Smooth muscle cell (in vitro differentiated cells): ENCODE results near the gene FOXP1. TPM values are rescaled to one million over a fixed set of nuclear protein-coding genes. Genes with fewer than 3 reads are reported as not detected.
A peak's percentile ranks its signal among the peaks of the same experiment; 100 is the strongest.

Experiments
- DNase-seq: peaks from one replicate; lab custom pipeline; 2025; ENCODE audit not compliant: unreplicated experiment; lab: John Stamatoyannopoulos, UW
- H2AFZ ChIP-seq: fragments of 200-600 bp; sonication (generic); 2 replicates; pipeline ENCODE4 v1.6.0; 2016; ENCODE audit warnings: antibody characterized with exemption, low read depth, mild to moderate bottlenecking
- H3F3A ChIP-seq: fragments of 200-600 bp; sonication (generic); 2 replicates; pipeline ENCODE4 v1.6.0; 2017; ENCODE audit warnings: antibody characterized with exemption, low read depth
- H3K27ac ChIP-seq: fragments of 200-600 bp; sonication (generic); 2 replicates; pipeline ENCODE4 v1.5.1; 2016; ENCODE audit warnings: low read depth, mild to moderate bottlenecking
- H3K27me3 ChIP-seq: fragments of 200-600 bp; sonication (generic); 2 replicates; pipeline ENCODE4 v1.6.1; 2016; ENCODE audit warnings: low read depth, mild to moderate bottlenecking
- H3K36me3 ChIP-seq: fragments of 200-600 bp; sonication (generic); 2 replicates; pipeline ENCODE4 v1.5.1; 2016; ENCODE audit warnings: low read depth
- H3K4me1 ChIP-seq: fragments of 200-600 bp; sonication (generic); 2 replicates; pipeline ENCODE4 v1.5.1; 2016; ENCODE audit warnings: low read depth
- H3K4me2 ChIP-seq: fragments of 200-600 bp; sonication (generic); 2 replicates; pipeline ENCODE4 v1.6.0; 2016; ENCODE audit warnings: mild to moderate bottlenecking
- H3K4me3 ChIP-seq: fragments of 200-600 bp; sonication (generic); 2 replicates; pipeline ENCODE4 v1.5.1; 2016; ENCODE audit warnings: mild to moderate bottlenecking
- H3K79me2 ChIP-seq: fragments of 200-600 bp; sonication (generic); 2 replicates; pipeline ENCODE4 v1.6.0; 2016; ENCODE audit warnings: low read depth, mild to moderate bottlenecking
- H3K9ac ChIP-seq: fragments of 200-600 bp; sonication (generic); 2 replicates; pipeline ENCODE4 v1.6.0; 2016; ENCODE audit warnings: low read depth
- H3K9me3 ChIP-seq: fragments of 200-600 bp; sonication (generic); replicated peaks from 2 replicates; pipeline ENCODE4 v1.5.1; 2016; ENCODE audit warnings: low read depth
- H4K20me1 ChIP-seq: fragments of 200-600 bp; sonication (generic); 2 replicates; pipeline ENCODE4 v1.6.0; 2016; ENCODE audit warnings: low read depth
- WGBS: methylation state at CpG from one replicate; pipeline ENCODE4 v1.1.7; 2016; ENCODE audit warnings: low lambda C conversion rate; 5-methylcytosine and 5-hydroxymethylcytosine counted together
- polyA plus RNA-seq: library from polyadenylated mRNA; unstranded; fragments of >200 nt; fragmentation: Nextera tagmentation; extraction: Ambion mirVana; gene quantifications from 2 replicates; pipeline ENCODE4 v1.2.1, GENCODE V29; 2016
- total RNA-seq: library from RNA; depleted of rRNA; stranded (reverse); fragments of >200 nt; gene quantifications from 2 replicates; pipeline ENCODE4 v1.2.3, GENCODE V29; 2014
- TF ChIP-seq, protein P1 (sequence below): fragments of 200-600 bp; sonication (generic); IDR thresholded peaks from 2 replicates; pipeline ENCODE4 v1.5.1; 2017; ENCODE audit warnings: borderline replicate concordance, mild to moderate bottlenecking, antibody characterized with exemption; ENCODE audit not compliant: insufficient read depth, poor library complexity, severe bottlenecking

The FOXP1 gene
- total and polyA plus RNA-seq, 2 experiments from 2014 or later = 40.9 to 68.0 TPM

DNA sequence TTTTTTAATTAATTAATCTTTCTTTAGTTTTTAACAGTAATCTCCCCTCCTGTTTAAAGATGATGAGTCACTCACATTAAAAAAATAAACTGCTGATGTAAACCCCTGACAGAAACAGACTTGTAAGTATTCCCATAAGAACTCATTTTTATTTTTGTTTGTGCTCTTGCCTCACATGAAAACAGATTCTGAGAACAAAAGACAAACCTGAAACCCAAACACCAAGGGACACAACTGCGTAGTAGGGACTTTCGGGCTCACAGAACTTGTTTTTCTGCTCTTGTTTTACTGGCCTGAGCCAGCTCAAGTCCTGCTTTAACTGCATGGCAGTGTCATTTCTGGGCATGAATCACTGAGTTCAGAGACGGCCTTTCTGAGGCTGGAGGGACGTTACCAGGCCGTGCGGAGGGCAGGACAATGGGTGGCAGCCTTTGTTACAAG, 600.8 kb downstream of the FOXP1 start:
- peak; percentile 9 for DNase-seq
- TF ChIP-seq, protein P1, sequence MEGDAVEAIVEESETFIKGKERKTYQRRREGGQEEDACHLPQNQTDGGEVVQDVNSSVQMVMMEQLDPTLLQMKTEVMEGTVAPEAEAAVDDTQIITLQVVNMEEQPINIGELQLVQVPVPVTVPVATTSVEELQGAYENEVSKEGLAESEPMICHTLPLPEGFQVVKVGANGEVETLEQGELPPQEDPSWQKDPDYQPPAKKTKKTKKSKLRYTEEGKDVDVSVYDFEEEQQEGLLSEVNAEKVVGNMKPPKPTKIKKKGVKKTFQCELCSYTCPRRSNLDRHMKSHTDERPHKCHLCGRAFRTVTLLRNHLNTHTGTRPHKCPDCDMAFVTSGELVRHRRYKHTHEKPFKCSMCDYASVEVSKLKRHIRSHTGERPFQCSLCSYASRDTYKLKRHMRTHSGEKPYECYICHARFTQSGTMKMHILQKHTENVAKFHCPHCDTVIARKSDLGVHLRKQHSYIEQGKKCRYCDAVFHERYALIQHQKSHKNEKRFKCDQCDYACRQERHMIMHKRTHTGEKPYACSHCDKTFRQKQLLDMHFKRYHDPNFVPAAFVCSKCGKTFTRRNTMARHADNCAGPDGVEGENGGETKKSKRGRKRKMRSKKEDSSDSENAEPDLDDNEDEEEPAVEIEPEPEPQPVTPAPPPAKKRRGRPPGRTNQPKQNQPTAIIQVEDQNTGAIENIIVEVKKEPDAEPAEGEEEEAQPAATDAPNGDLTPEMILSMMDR = no peak
- 2% methylated on average over 6 of the region's 6 CpGs for WGBS
- Histone ChIP-seq H3K4me3 (peak overlapping the region; percentile 4), H3K4me2 (peak overlapping the region; percentile 84), H3K27ac (peak overlapping the region; percentile 98), H3K79me2 (no peaks in the 10 kb centered on the region), H4K20me1 (no peaks in the 10 kb centered on the region), H3K9me3 (no peaks in the 10 kb centered on the region), H3K9ac (peak overlapping the region; percentile 89), H3K4me1 (peaks cover 42% of the 10 kb centered on the region), H3K27me3 (no peaks in the 10 kb centered on the region), H2AFZ (peak overlapping the region; percentile 35), H3F3A (peaks cover 16% of the 10 kb centered on the region), H3K36me3 (peaks cover 7% of the 10 kb centered on the region)

DNA sequence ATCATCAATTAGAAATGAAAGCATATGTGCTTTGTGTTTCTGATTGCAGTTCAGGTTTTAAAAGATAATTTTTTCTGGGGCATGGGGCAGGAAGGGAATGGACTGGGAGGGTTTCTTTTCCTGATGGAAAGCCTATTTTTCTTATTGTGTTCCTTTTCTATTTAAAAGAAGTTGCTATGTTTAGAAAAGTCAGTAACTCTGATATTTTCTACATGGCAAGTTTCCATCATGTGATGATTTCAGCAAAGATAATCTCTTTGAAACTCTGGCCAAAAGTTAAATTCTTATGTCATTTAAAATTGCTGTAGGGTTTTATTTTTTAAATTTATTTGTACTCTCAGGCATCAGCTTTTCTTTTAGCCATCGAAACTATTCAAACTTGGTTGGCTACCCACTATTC, 601.2 kb downstream of the FOXP1 start:
- Histone ChIP-seq H3K4me2 (peak overlapping the region; percentile 84), H3K27ac (peak overlapping the region; percentile 98), H3K4me1 (peaks cover 42% of the 10 kb centered on the region), H3K9me3 (no peaks in the 10 kb centered on the region), H3K79me2 (no peaks in the 10 kb centered on the region), H3K27me3 (no peaks in the 10 kb centered on the region), H3K36me3 (peaks cover 10% of the 10 kb centered on the region), H3F3A (peaks cover 16% of the 10 kb centered on the region), H4K20me1 (no peaks in the 10 kb centered on the region), H2AFZ (no peak overlapping the region), H3K4me3 (peak overlapping the region; percentile 4), H3K9ac (peak overlapping the region; percentile 89)
- DNase-seq = no peak
- 67% methylated on average over 1 of the region's 1 CpG for WGBS
- TF ChIP-seq, protein P1 = no peak

DNA sequence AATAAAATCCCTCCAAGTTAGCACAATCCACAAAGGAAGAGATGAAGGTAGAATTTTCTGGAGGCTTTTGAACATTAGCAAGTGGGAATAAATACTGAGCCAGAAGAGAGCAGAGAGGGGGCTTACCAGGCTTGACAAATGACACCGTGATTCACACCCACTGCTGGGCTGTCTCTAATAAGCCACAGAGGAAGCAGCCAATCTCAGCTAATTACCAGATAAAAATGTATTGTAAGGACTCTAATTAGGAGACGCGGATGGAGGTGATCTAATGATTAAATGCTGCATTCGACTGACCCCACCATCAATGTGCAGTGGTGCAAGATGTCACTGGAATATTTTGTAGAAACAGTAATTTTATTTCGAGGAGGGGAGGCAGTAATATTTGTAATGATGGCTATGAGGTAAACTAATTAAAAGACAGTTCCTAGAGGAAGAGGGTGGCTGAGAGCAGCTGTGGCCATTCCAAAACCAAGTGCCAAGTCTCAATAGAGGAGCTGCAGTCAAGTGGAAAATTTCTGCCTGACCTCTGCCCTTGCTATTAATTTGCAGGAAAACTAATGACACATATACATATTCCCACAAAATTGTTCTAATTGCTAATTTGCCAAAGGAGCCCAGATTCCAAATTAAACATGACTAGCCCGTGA, 602.2 kb downstream of the FOXP1 start:
- no peak overlapping the region for H2AFZ ChIP-seq
- H3K79me2 ChIP-seq = no peaks in the 10 kb centered on the region
- H4K20me1 ChIP-seq = no peaks in the 10 kb centered on the region
- TF ChIP-seq, protein P1 = no peak
- H3K9ac ChIP-seq = peak overlapping the region; percentile 89
- peak overlapping the region; percentile 98 for H3K27ac ChIP-seq
- H3K9me3 ChIP-seq = no peaks in the 10 kb centered on the region
- H3K27me3 ChIP-seq = no peaks in the 10 kb centered on the region
- 81% methylated on average over 6 of the region's 6 CpGs for WGBS
- DNase-seq = no peak
- H3K4me2 ChIP-seq = peak overlapping the region; percentile 84
- H3K4me3 ChIP-seq = no peak overlapping the region
- H3F3A ChIP-seq = peaks cover 16% of the 10 kb centered on the region
- H3K4me1 ChIP-seq = peaks cover 42% of the 10 kb centered on the region
- peaks cover 10% of the 10 kb centered on the region for H3K36me3 ChIP-seq
